ENCODE data around the gene YES1. TPM values are rescaled to one million over a fixed set of nuclear protein-coding genes. Genes with fewer than 3 reads are reported as not detected.
A peak's percentile ranks its signal among the peaks of the same experiment; 100 is the strongest.
"Not testable (repeated sequence)": the region's sequence is repeated elsewhere in the genome, so short reads cannot be mapped to it uniquely, and the experiment has no call there.

YES1 gene
- total and polyA plus RNA-seq, 5 donors from 2014 or later: 0.23 to 4.1 (median 1.5) TPM

- H3K9me3 Mint-ChIP-seq: no peaks in the 10 kb centered on the region
- peaks cover 23 to 79% (median 50%) of the 10 kb centered on the region in 4 donors for H3K4me1 Mint-ChIP-seq
- H3K27ac Mint-ChIP-seq: peak overlapping the region; percentile 92 to 94 (median 94)
- Histone ChIP-seq H3K27me3 (ENCODE audit: control insufficient read depth, insufficient read depth, low read length) (peaks cover 18% of the 10 kb centered on the region), H3K4me3 (ENCODE audit: low read depth, low read length) (peak overlapping the region; percentile 91), H3K4me1 (ENCODE audit: control insufficient read depth, insufficient read depth, low read length, poor library complexity, severe bottlenecking) (peaks cover 33% of the 10 kb centered on the region), H3K9me3 (ENCODE audit: control insufficient read depth in 2 of 2, low read length in 2 of 2) (no peaks in the 10 kb centered on the region), H3K27ac (ENCODE audit: insufficient read depth, low read length, poor library complexity, severe bottlenecking) (peak overlapping the region; percentile 88), H3K36me3 (ENCODE audit: control insufficient read depth, insufficient read depth, low read length) (no peaks in the 10 kb centered on the region)
- ATAC-seq (ENCODE audit: low read depth in 2 of 2) (no peak), DNase-seq (peak in 1 of 3 donors; percentile 33)
- H3K4me3 Mint-ChIP-seq: peak overlapping the region; percentile 91 to 98 (median 94)
- H3K36me3 Mint-ChIP-seq: no peaks in the 10 kb centered on the region
- peaks cover 27% of the 10 kb centered on the region for H3K27me3 Mint-ChIP-seq
Observed at GRCh38 chr18:811182-811891, 705 bp downstream of the YES1 start.

- Histone ChIP-seq H3K9me3 (ENCODE audit: control insufficient read depth in 2 of 2, low read length in 2 of 2) (no peaks in the 10 kb centered on the region), H3K36me3 (ENCODE audit: control insufficient read depth, insufficient read depth, low read length) (no peaks in the 10 kb centered on the region), H3K4me1 (ENCODE audit: control insufficient read depth, insufficient read depth, low read length, poor library complexity, severe bottlenecking) (peaks cover 38% of the 10 kb centered on the region), H3K27me3 (ENCODE audit: control insufficient read depth, insufficient read depth, low read length) (peaks cover 15% of the 10 kb centered on the region), H3K4me3 (ENCODE audit: low read depth, low read length) (peak overlapping the region; percentile 91), H3K27ac (ENCODE audit: insufficient read depth, low read length, poor library complexity, severe bottlenecking) (peak overlapping the region; percentile 17)
- Mint-ChIP-seq H3K27me3 (peaks cover 27% of the 10 kb centered on the region), H3K4me1 (peaks cover 23 to 79% (median 55%) of the 10 kb centered on the region in 4 donors), H3K4me3 (peak overlapping the region; percentile 91 to 98 (median 94)), H3K27ac (peak overlapping the region in 2 of 3 donors; percentile 59 to 63), H3K9me3 (no peaks in the 10 kb centered on the region), H3K36me3 (no peaks in the 10 kb centered on the region)
- ATAC-seq (ENCODE audit: low read depth in 2 of 2) (no peak), DNase-seq (peak in 1 of 3 donors; percentile 43)
Observed at GRCh38 chr18:809985-810642, 1.9 kb downstream of the YES1 start.

- H3K4me1 Mint-ChIP-seq: peaks cover 23 to 78% (median 56%) of the 10 kb centered on the region in 4 donors
- DNase-seq; H3K36me3 Mint-ChIP-seq; H3K9me3 Mint-ChIP-seq; ATAC-seq (ENCODE audit: low read depth in 2 of 2); H3K9me3 ChIP-seq (ENCODE audit: control insufficient read depth in 2 of 2, low read length in 2 of 2); H3K36me3 ChIP-seq (ENCODE audit: control insufficient read depth, insufficient read depth, low read length); H3K27ac ChIP-seq (ENCODE audit: insufficient read depth, low read length, poor library complexity, severe bottlenecking); H3K4me3 ChIP-seq (ENCODE audit: low read depth, low read length): not testable (repeated sequence)
- H3K27ac Mint-ChIP-seq: peak overlapping the region in 1 of 3 donors; percentile 8
- peaks cover 38% of the 10 kb centered on the region for H3K4me1 ChIP-seq (ENCODE audit: control insufficient read depth, insufficient read depth, low read length, poor library complexity, severe bottlenecking)
- peaks cover 15% of the 10 kb centered on the region for H3K27me3 ChIP-seq (ENCODE audit: control insufficient read depth, insufficient read depth, low read length)
- H3K27me3 Mint-ChIP-seq: peaks cover 27% of the 10 kb centered on the region
- peak overlapping the region in 2 of 4 donors; percentile 14 to 94 for H3K4me3 Mint-ChIP-seq
Observed at GRCh38 chr18:809228-809627, 2.8 kb downstream of the YES1 start.

DNA sequence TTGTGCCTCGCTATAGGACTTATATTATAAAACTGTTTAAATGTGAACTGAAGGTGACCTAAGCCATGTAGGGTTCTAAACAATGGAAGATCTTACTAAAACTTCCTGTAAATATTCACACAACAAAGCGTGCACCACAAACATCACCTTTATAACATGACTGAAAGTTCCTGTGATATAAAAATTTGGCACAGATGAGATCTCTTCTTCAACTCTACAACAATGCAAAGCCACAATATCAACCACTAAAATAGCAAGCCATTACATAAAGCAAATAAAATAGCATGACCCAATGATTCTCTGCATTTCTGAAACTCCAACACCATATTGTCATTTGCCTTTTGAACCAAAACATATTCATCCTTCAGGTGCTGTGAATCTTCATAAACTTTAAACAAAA lies 3.5 kb downstream of the YES1 start:
- H3K27me3 ChIP-seq (ENCODE audit: control insufficient read depth, insufficient read depth, low read length): peaks cover 15% of the 10 kb centered on the region
- Mint-ChIP-seq H3K36me3 (no peaks in the 10 kb centered on the region), H3K9me3 (no peaks in the 10 kb centered on the region), H3K27ac (peak overlapping the region in 1 of 3 donors; percentile 34), H3K4me1 (peaks cover 22 to 77% (median 55%) of the 10 kb centered on the region in 4 donors), H3K4me3 (peak overlapping the region; percentile 2 to 44 (median 9)), H3K27me3 (peaks cover 26% of the 10 kb centered on the region)
- H3K27ac ChIP-seq (ENCODE audit: insufficient read depth, low read length, poor library complexity, severe bottlenecking): no peak overlapping the region
- H3K36me3 ChIP-seq (ENCODE audit: control insufficient read depth, insufficient read depth, low read length): no peaks in the 10 kb centered on the region
- peaks cover 33% of the 10 kb centered on the region for H3K4me1 ChIP-seq (ENCODE audit: control insufficient read depth, insufficient read depth, low read length, poor library complexity, severe bottlenecking)
- H3K9me3 ChIP-seq (ENCODE audit: control insufficient read depth in 2 of 2, low read length in 2 of 2): no peaks in the 10 kb centered on the region
- H3K4me3 ChIP-seq (ENCODE audit: low read depth, low read length): no peak overlapping the region
- no peak for ATAC-seq (ENCODE audit: low read depth in 2 of 2)
- DNase-seq: no peak

GRCh38 chr18:808086-808485 lies 4.0 kb downstream of the YES1 start:
- peaks cover 15% of the 10 kb centered on the region for H3K27me3 ChIP-seq (ENCODE audit: control insufficient read depth, insufficient read depth, low read length)
- H3K27me3 Mint-ChIP-seq: peaks cover 22% of the 10 kb centered on the region
- H3K4me3 ChIP-seq (ENCODE audit: low read depth, low read length): no peak overlapping the region
- ATAC-seq (ENCODE audit: low read depth in 2 of 2) (no peak), DNase-seq (no peak)
- no peaks in the 10 kb centered on the region for H3K36me3 Mint-ChIP-seq
- peak overlapping the region in 3 of 4 donors; percentile 6 to 44 (median 27) for H3K4me3 Mint-ChIP-seq
- no peaks in the 10 kb centered on the region for H3K9me3 Mint-ChIP-seq
- peaks cover 29% of the 10 kb centered on the region for H3K4me1 ChIP-seq (ENCODE audit: control insufficient read depth, insufficient read depth, low read length, poor library complexity, severe bottlenecking)
- H3K9me3 ChIP-seq (ENCODE audit: control insufficient read depth in 2 of 2, low read length in 2 of 2): no peaks in the 10 kb centered on the region
- H3K27ac Mint-ChIP-seq: peak overlapping the region in 2 of 3 donors; percentile 5 to 34
- H3K36me3 ChIP-seq (ENCODE audit: control insufficient read depth, insufficient read depth, low read length): no peaks in the 10 kb centered on the region
- peaks cover 18 to 77% (median 52%) of the 10 kb centered on the region in 4 donors for H3K4me1 Mint-ChIP-seq
- no peak overlapping the region for H3K27ac ChIP-seq (ENCODE audit: insufficient read depth, low read length, poor library complexity, severe bottlenecking)

DNA sequence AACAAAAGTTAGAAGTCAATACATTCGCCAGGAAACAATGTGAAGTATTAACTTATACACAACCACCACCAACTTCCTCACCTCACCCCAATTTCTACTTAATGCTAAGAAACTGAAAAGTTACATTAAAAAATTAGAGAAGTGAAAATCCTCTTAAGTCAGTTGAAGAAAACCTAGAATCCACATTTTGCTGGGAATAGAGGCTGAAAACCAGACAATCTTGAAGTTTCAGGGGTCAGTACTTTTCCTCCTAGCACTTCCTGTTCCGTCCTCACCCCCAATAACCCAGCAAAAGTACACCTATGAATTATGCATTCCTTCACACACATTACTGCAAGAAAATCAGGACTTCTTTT lies 6.3 kb downstream of the YES1 start:
- H3K27me3 ChIP-seq (ENCODE audit: control insufficient read depth, insufficient read depth, low read length): peaks cover 13% of the 10 kb centered on the region
- Mint-ChIP-seq H3K4me3 (peak overlapping the region in 2 of 4 donors; percentile 73 to 74), H3K27me3 (peaks cover 18% of the 10 kb centered on the region), H3K9me3 (no peaks in the 10 kb centered on the region), H3K27ac (peak overlapping the region in 2 of 3 donors; percentile 36 to 63), H3K4me1 (peaks cover 16 to 78% (median 50%) of the 10 kb centered on the region in 4 donors), H3K36me3 (no peaks in the 10 kb centered on the region)
- no peak for ATAC-seq (ENCODE audit: low read depth in 2 of 2)
- peak overlapping the region; percentile 10 for H3K27ac ChIP-seq (ENCODE audit: insufficient read depth, low read length, poor library complexity, severe bottlenecking)
- no peak for DNase-seq
- no peaks in the 10 kb centered on the region for H3K9me3 ChIP-seq (ENCODE audit: control insufficient read depth in 2 of 2, low read length in 2 of 2)
- peak overlapping the region; percentile 42 for H3K4me3 ChIP-seq (ENCODE audit: low read depth, low read length)
- no peaks in the 10 kb centered on the region for H3K36me3 ChIP-seq (ENCODE audit: control insufficient read depth, insufficient read depth, low read length)
- H3K4me1 ChIP-seq (ENCODE audit: control insufficient read depth, insufficient read depth, low read length, poor library complexity, severe bottlenecking): peaks cover 13% of the 10 kb centered on the region

DNA sequence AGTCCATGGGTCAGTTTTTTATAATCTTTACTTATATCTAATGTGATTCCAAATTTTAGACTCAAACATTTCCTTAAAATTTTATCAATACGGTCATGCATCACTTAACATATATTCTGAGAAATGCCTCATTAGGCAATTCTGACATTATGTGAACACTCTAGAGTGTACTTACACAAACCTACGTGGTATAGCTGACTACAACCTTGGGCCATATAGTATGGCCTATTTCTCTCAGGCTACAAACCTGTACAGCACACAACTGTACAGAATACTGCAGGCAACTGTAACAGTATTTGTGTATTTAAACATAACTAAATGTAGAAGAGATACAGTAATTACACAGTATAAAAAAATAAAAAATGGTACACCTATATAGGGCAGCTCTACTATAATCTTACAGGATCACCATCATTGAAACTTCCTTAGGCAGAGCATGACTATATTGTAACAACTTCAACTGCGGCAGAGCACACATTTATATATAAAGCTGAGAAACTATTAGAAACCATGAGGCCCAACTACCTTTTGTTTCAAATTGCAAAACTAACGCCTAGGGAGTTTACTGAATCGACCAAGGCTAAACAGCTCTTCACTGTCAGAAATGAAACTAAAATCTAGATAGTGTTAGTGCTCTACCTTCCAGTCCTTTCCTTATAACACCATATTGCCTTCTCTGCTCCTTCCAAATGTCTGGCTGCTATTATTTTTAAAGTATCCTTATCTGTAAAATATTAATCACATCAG lies 6.9 kb downstream of the YES1 start:
- peaks cover 11 to 78% (median 49%) of the 10 kb centered on the region in 4 donors for H3K4me1 Mint-ChIP-seq
- H3K9me3 Mint-ChIP-seq: no peaks in the 10 kb centered on the region
- H3K27ac Mint-ChIP-seq: peak overlapping the region in 2 of 3 donors; percentile 36 to 63
- H3K27me3 Mint-ChIP-seq: peaks cover 14% of the 10 kb centered on the region
- peaks cover 8% of the 10 kb centered on the region for H3K4me1 ChIP-seq (ENCODE audit: control insufficient read depth, insufficient read depth, low read length, poor library complexity, severe bottlenecking)
- peak overlapping the region; percentile 10 for H3K27ac ChIP-seq (ENCODE audit: insufficient read depth, low read length, poor library complexity, severe bottlenecking)
- H3K4me3 Mint-ChIP-seq: peak overlapping the region in 2 of 4 donors; percentile 73 to 74
- peaks cover 9% of the 10 kb centered on the region for H3K27me3 ChIP-seq (ENCODE audit: control insufficient read depth, insufficient read depth, low read length)
- no peaks in the 10 kb centered on the region for H3K36me3 ChIP-seq (ENCODE audit: control insufficient read depth, insufficient read depth, low read length)
- ATAC-seq (ENCODE audit: low read depth in 2 of 2) (peak in 1 of 2 donors; percentile 40), DNase-seq (peak in 1 of 3 donors; percentile 36)
- H3K4me3 ChIP-seq (ENCODE audit: low read depth, low read length): no peak overlapping the region
- H3K9me3 ChIP-seq (ENCODE audit: control insufficient read depth in 2 of 2, low read length in 2 of 2): no peaks in the 10 kb centered on the region
- no peaks in the 10 kb centered on the region for H3K36me3 Mint-ChIP-seq
